OCI-LY3 (cell line): ENCODE data around the gene CALCR.

ENCODE experiments used
- CTCF ChIP-seq: fragments of 200-600, 300-600 bp; sonication (generic); IDR thresholded peaks from 2 replicates; pipeline ENCODE4 v1.5.1; 2014; ENCODE audit warnings: antibody characterized with exemption, low read length, low read depth
- EZH2phosphoT487 ChIP-seq: fragments of 200-600 bp; shearing (Covaris generic); IDR thresholded peaks from 2 replicates; pipeline ENCODE4 v1.6.1; 2018; ENCODE audit warnings: antibody characterized with exemption, mixed run types, low read depth

- TF ChIP-seq CTCF (no peak), EZH2phosphoT487 (no peak)
These were observed 198.9 kb downstream of the CALCR start for GRCh38 chr7:93375603-93376002.
